ENCODE measurements around the gene MME. TPM values are rescaled to one million over a fixed set of nuclear protein-coding genes. Genes with fewer than 3 reads are reported as not detected.

Gene MME
- total RNA-seq, 2 experiments from 2014 or later: not detected

GRCh38 chr3:155225417-155225816, 145.3 kb downstream of the MME start:
- Mint-ChIP-seq H3K27ac (no peak overlapping the region), H3K9me3 (no peaks in the 10 kb centered on the region), H3K4me1 (ENCODE audit: low read depth) (no peaks in the 10 kb centered on the region), H3K27me3 (no peaks in the 10 kb centered on the region), H3K36me3 (ENCODE audit: low read depth) (no peaks in the 10 kb centered on the region), H3K4me3 (no peak overlapping the region)
- intact Hi-C loops (cut with micrococcal nuclease): no loop called here
- DNase-seq (no peak), ATAC-seq (no peak)
- no peak for TF ChIP-seq CTCF (IDR thresholded peaks at IDR 0.05)
- ChIA-PET POLR2A (no interaction called here), CTCF (no interaction called here)

- Mint-ChIP-seq H3K4me3 (no peak overlapping the region), H3K36me3 (ENCODE audit: low read depth) (no peaks in the 10 kb centered on the region), H3K27me3 (no peaks in the 10 kb centered on the region), H3K4me1 (ENCODE audit: low read depth) (no peaks in the 10 kb centered on the region), H3K9me3 (no peaks in the 10 kb centered on the region), H3K27ac (no peak overlapping the region)
- TF ChIP-seq CTCF (IDR thresholded peaks at IDR 0.05): no peak
- ChIA-PET CTCF (no interaction called here), POLR2A (no interaction called here)
- intact Hi-C loops (cut with micrococcal nuclease): no loop called here
- DNase-seq: no peak
- no peak for ATAC-seq
These were observed 147.0 kb downstream of the MME start for GRCh38 chr3:155227141-155227540.

GRCh38 chr3:155228676-155229075, 148.6 kb downstream of the MME start:
- no peak overlapping the region for H3K4me3 Mint-ChIP-seq
- no peaks in the 10 kb centered on the region for H3K9me3 Mint-ChIP-seq
- H3K27ac Mint-ChIP-seq: no peak overlapping the region
- no peaks in the 10 kb centered on the region for H3K4me1 Mint-ChIP-seq (ENCODE audit: low read depth)
- intact Hi-C loops (cut with micrococcal nuclease): no loop called here
- ChIA-PET POLR2A (no interaction called here), CTCF (no interaction called here)
- TF ChIP-seq CTCF (IDR thresholded peaks at IDR 0.05): no peak
- H3K36me3 Mint-ChIP-seq (ENCODE audit: low read depth): no peaks in the 10 kb centered on the region
- H3K27me3 Mint-ChIP-seq: no peaks in the 10 kb centered on the region
- ATAC-seq (no peak), DNase-seq (no peak)

GRCh38 chr3:155229086-155229485, 149.0 kb downstream of the MME start:
- Mint-ChIP-seq H3K36me3 (ENCODE audit: low read depth) (no peaks in the 10 kb centered on the region), H3K9me3 (no peaks in the 10 kb centered on the region), H3K4me1 (ENCODE audit: low read depth) (no peaks in the 10 kb centered on the region), H3K4me3 (no peak overlapping the region), H3K27ac (no peak overlapping the region), H3K27me3 (no peaks in the 10 kb centered on the region)
- intact Hi-C loops (cut with micrococcal nuclease): no loop called here
- no peak for ATAC-seq
- DNase-seq: no peak
- ChIA-PET CTCF (no interaction called here), POLR2A (no interaction called here)
- TF ChIP-seq CTCF (IDR thresholded peaks at IDR 0.05): no peak

- Mint-ChIP-seq H3K4me3 (no peak overlapping the region), H3K9me3 (no peaks in the 10 kb centered on the region), H3K27ac (no peak overlapping the region), H3K4me1 (ENCODE audit: low read depth) (no peaks in the 10 kb centered on the region), H3K27me3 (no peaks in the 10 kb centered on the region), H3K36me3 (ENCODE audit: low read depth) (no peaks in the 10 kb centered on the region)
- DNase-seq (no peak), ATAC-seq (no peak)
- no peak for TF ChIP-seq CTCF (IDR thresholded peaks at IDR 0.05)
- ChIA-PET CTCF (no interaction called here), POLR2A (no interaction called here)
- intact Hi-C loops (cut with micrococcal nuclease): no loop called here
These were observed 150.3 kb downstream of the MME start for GRCh38 chr3:155230382-155230781.

Measured in activated CD8-positive, alpha-beta T cell treated with anti-CD3 and anti-CD28 coated beads for 36 hours (primary cell).